IPS-20b (cell line): ENCODE data around the gene AAK1.
"Not testable (repeated sequence)": the region's sequence is repeated elsewhere in the genome, so short reads cannot be mapped to it uniquely, and the experiment has no call there.

Source experiments
- H3K27ac ChIP-seq: one replicate; pipeline ENCODE4 v1.5.1; 2013; ENCODE audit warnings: low read length
- H3K27me3 ChIP-seq: 2 replicates; pipeline ENCODE4 v1.6.1; 2013; ENCODE audit warnings: mild to moderate bottlenecking, low read length, inconsistent platforms; ENCODE audit not compliant: insufficient read depth
- H3K36me3 ChIP-seq: 2 replicates; pipeline ENCODE4 v1.6.1; 2013; ENCODE audit warnings: low read depth, mild to moderate bottlenecking, inconsistent platforms, low read length, moderate library complexity; ENCODE audit not compliant: insufficient read depth
- H3K4me1 ChIP-seq: 2 replicates; pipeline ENCODE4 v1.6.1; 2013; ENCODE audit warnings: mild to moderate bottlenecking, control low read depth, inconsistent platforms, low read length, moderate library complexity; ENCODE audit not compliant: insufficient read depth
- H3K4me3 ChIP-seq: 2 replicates; pipeline ENCODE4 v1.5.1; 2013; ENCODE audit warnings: mild to moderate bottlenecking, low read length, inconsistent platforms
- H3K9ac ChIP-seq: 2 replicates; pipeline ENCODE4 v1.6.1; 2013; ENCODE audit warnings: low read depth, mild to moderate bottlenecking, inconsistent platforms, low read length, moderate library complexity
- H3K9me3 ChIP-seq: 2 replicates; pipeline ENCODE4 v1.6.1; 2013; ENCODE audit warnings: mild to moderate bottlenecking, low read depth, low read length, inconsistent platforms; ENCODE audit not compliant: insufficient read depth

The AAK1 gene

GRCh38 chr2:69578198-69578540 is 65.4 kb downstream of the AAK1 start:
- Histone ChIP-seq H3K9me3 (no peaks in the 10 kb centered on the region), H3K4me1 (peaks cover 22% of the 10 kb centered on the region), H3K4me3 (no peak overlapping the region), H3K36me3 (no peaks in the 10 kb centered on the region), H3K27me3 (no peaks in the 10 kb centered on the region), H3K27ac (no peak overlapping the region), H3K9ac (no peak overlapping the region)

DNA sequence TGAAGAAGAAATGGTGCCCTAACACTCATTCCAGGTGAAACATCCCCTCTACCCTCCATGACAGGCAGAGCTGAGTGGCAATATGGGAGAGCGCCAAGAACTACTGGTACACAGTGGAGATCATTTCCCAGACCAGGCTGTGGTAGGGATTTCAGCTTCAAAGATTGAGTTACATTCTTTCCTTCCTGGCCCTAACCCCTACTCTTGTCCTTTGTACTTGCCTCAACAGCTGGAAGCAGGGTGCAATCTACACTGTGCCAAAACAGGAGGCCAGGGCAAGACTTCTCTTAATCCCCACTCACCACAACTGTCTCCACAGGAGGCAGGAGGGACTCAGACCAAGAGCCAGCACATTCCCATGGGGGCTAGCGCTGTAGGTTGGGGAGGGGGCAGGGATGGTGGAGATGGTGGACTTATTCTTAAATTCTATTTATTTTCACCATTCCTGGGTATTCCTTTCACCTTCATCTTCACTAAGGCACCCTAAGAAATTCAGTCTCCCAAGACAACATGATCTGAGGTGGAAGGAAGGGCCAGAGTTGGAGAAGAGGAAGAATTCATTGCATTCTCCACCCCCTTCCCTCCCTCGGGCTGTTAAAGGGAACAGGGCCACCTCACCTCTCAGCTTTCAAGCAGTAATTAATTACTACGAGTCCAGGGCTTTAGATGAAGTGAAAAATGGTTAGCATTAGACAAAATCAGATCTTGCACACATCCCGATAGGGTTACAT is 65.9 kb downstream of the AAK1 start:
- Histone ChIP-seq H3K4me3 (no peak overlapping the region), H3K9ac (no peak overlapping the region), H3K36me3 (no peaks in the 10 kb centered on the region), H3K27ac (no peak overlapping the region), H3K4me1 (peaks cover 22% of the 10 kb centered on the region), H3K27me3 (no peaks in the 10 kb centered on the region), H3K9me3 (no peaks in the 10 kb centered on the region)

GRCh38 chr2:69576880-69577279 is 66.7 kb downstream of the AAK1 start:
- H3K27me3 ChIP-seq = no peaks in the 10 kb centered on the region
- no peak overlapping the region for H3K9ac ChIP-seq
- no peaks in the 10 kb centered on the region for H3K36me3 ChIP-seq
- H3K27ac ChIP-seq = no peak overlapping the region
- H3K9me3 ChIP-seq = no peaks in the 10 kb centered on the region
- peaks cover 15% of the 10 kb centered on the region for H3K4me1 ChIP-seq
- H3K4me3 ChIP-seq = no peak overlapping the region

GRCh38 chr2:69575926-69576325 is 67.6 kb downstream of the AAK1 start:
- peaks cover 13% of the 10 kb centered on the region for H3K4me1 ChIP-seq
- H3K9me3 ChIP-seq = no peaks in the 10 kb centered on the region
- H3K9ac ChIP-seq = no peak overlapping the region
- no peaks in the 10 kb centered on the region for H3K36me3 ChIP-seq
- H3K27me3 ChIP-seq = no peaks in the 10 kb centered on the region
- no peak overlapping the region for H3K27ac ChIP-seq
- no peak overlapping the region for H3K4me3 ChIP-seq

- not testable (repeated sequence) for H3K27me3 ChIP-seq, H3K4me3 ChIP-seq, H3K9ac ChIP-seq, H3K36me3 ChIP-seq, H3K27ac ChIP-seq, H3K4me1 ChIP-seq, H3K9me3 ChIP-seq
Observed at GRCh38 chr2:69575371-69575770, 68.2 kb downstream of the AAK1 start.

GRCh38 chr2:69572641-69573040 is 70.9 kb downstream of the AAK1 start:
- no peak overlapping the region for H3K9ac ChIP-seq
- H3K4me1 ChIP-seq = peaks cover 6% of the 10 kb centered on the region
- no peak overlapping the region for H3K27ac ChIP-seq
- H3K36me3 ChIP-seq = no peaks in the 10 kb centered on the region
- no peaks in the 10 kb centered on the region for H3K27me3 ChIP-seq
- H3K4me3 ChIP-seq = no peak overlapping the region
- H3K9me3 ChIP-seq = no peaks in the 10 kb centered on the region

DNA sequence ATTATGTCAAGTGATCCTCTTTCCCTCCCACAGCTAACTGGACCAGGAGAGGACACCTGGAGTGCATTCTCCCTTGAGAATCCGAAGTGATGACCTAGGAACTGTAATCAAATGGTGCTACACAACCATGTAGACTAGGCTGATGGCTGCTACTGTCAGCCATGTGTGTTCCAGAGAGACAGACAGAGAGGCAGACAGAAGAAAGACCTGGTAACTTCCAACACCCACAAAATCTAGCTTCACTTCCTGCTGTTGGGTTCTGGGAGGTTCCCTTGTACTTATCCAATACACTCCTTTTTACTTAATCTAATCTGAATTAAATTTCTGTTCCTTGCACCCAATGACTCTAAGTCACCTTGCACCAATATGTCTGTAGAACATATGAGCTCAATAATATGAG is 72.3 kb downstream of the AAK1 start:
- Histone ChIP-seq H3K9me3 (no peaks in the 10 kb centered on the region), H3K27ac (no peak overlapping the region), H3K36me3 (no peaks in the 10 kb centered on the region), H3K9ac (no peak overlapping the region), H3K4me3 (no peak overlapping the region), H3K4me1 (no peaks in the 10 kb centered on the region; the same call in 1 of the 2 replicates), H3K27me3 (no peaks in the 10 kb centered on the region)

DNA sequence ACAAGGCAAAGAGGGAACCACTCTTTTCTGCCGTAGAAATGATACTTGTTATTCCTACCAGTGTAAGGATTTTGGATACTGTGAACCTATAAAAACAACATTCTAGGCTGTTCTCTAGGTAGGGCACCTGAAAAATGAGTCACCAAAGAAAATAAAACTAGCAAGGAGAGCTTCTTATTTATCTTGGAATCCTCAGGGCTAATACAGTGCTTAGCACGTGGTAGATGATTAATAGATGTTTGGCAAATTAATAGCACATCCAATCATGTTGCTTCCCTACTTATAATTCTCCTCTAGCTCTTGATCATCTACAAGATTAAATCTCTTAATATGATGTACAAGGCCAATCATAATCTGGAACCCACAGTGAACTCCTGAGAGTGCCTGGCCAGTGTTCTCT is 73.1 kb downstream of the AAK1 start:
- H3K9me3 ChIP-seq = no peaks in the 10 kb centered on the region
- H3K4me1 ChIP-seq = no peaks in the 10 kb centered on the region; the same call in 1 of the 2 replicates
- no peaks in the 10 kb centered on the region for H3K36me3 ChIP-seq
- H3K27ac ChIP-seq = no peak overlapping the region
- H3K9ac ChIP-seq = no peak overlapping the region
- no peaks in the 10 kb centered on the region for H3K27me3 ChIP-seq
- H3K4me3 ChIP-seq = no peak overlapping the region

GRCh38 chr2:69567909-69568300 is 75.6 kb downstream of the AAK1 start:
- Histone ChIP-seq H3K27me3 (no peaks in the 10 kb centered on the region), H3K4me1 (no peaks in the 10 kb centered on the region; the same call in 1 of the 2 replicates), H3K9ac (no peak overlapping the region), H3K27ac (no peak overlapping the region), H3K36me3 (no peaks in the 10 kb centered on the region), H3K9me3 (no peaks in the 10 kb centered on the region), H3K4me3 (no peak overlapping the region)

DNA sequence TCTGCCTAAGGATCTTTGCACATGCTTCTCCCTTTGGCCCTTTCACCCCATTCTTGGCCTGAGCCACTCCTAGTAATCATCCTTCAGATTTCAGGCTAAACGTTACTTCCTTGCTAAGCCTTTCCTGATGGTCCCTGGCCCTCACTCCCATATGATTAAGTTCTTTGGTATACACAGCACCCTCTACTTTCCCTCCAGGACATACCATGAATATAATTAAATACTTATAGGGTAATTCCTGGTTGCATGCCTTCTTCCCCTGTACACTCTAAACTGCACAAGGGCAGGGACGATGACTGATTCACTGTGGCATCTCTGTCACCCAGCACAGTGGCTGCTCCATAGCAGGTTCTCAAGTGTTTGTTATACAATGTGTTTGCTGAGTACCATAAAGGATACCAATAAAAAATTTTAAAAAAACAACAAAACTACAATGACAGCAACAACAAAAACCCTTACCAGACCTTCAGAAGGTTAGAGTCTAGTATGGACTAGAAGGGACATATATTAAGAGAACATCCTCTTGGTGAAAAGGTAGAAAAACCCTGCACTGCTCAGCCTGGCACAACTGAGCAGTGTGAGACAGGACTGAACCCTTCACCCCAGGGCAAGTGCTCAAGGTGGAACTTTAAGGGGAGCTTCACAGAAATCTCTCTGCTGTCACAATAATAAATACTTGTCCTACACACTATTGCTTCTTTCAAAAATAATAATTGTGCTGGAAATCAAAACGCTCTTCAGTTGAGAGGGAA is 76.2 kb downstream of the AAK1 start:
- Histone ChIP-seq H3K27me3 (no peaks in the 10 kb centered on the region), H3K4me3 (no peak overlapping the region), H3K9me3 (no peaks in the 10 kb centered on the region), H3K4me1 (no peaks in the 10 kb centered on the region), H3K9ac (no peak overlapping the region), H3K36me3 (no peaks in the 10 kb centered on the region), H3K27ac (no peak overlapping the region)

DNA sequence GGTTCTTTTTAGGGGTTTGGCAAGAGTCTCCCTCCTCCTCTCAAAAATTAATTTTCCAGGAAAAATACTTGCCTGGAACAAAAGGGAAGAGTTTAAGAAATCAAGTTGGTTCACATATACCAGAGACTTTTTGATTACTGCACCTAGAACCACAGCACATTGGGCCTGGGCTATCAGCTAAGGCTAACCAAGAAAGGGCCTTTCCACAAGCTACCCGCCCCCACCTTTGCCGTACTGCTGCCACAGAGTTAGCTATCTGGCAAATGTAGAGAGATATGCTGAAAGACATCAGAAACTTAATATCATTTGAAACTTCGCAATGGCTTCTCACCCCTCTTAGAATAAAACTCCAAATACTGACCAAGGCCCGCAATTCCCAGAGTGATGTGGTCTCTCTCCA is 76.9 kb downstream of the AAK1 start:
- Histone ChIP-seq H3K9ac (no peak overlapping the region), H3K27ac (no peak overlapping the region), H3K4me3 (no peak overlapping the region), H3K36me3 (no peaks in the 10 kb centered on the region), H3K4me1 (no peaks in the 10 kb centered on the region), H3K9me3 (no peaks in the 10 kb centered on the region), H3K27me3 (no peaks in the 10 kb centered on the region)

GRCh38 chr2:69565431-69565839 is 78.1 kb downstream of the AAK1 start:
- Histone ChIP-seq H3K27ac (no peak overlapping the region), H3K4me1 (no peaks in the 10 kb centered on the region), H3K9me3 (no peaks in the 10 kb centered on the region), H3K9ac (no peak overlapping the region), H3K36me3 (no peaks in the 10 kb centered on the region), H3K4me3 (no peak overlapping the region), H3K27me3 (no peaks in the 10 kb centered on the region)
